DLD1 (cell line): Measurements from ENCODE around the gene RSPRY1.

ENCODE experiments used
- in situ Hi-C: cut with HindIII; loops from 2 replicates; pipeline ENCODE4 v1.10.0; 2017; ENCODE audit warnings: low sequenced_read_pairs

The RSPRY1 gene

GRCh38 chr16:57185945-57186871 lies at the start of gene RSPRY1, which contains the start of gene PSME3IP1:
Gene RSPRY1, plus strand, starts transcription at chr16:57186329. Its CDS starts 18,330 bp downstream, at chr16:57204659.
Gene PSME3IP1, minus strand, starts transcription at chr16:57186039. Its CDS starts 12,185 bp downstream, at chr16:57173854.
- in situ Hi-C loops, result no loop called here

- in situ Hi-C loops, result no loop called here
Observed at GRCh38 chr16:57137043-57137442, 49.1 kb upstream of the RSPRY1 start.

GRCh38 chr16:57137566-57138273 lies 48.4 kb upstream of the RSPRY1 start:
- in situ Hi-C loops, result no loop called here

- in situ Hi-C loops, result no loop called here
Observed at GRCh38 chr16:57138281-57138935, 47.7 kb upstream of the RSPRY1 start.

GRCh38 chr16:57140931-57141668 lies 45.0 kb upstream of the RSPRY1 start:
- in situ Hi-C loops, result loop anchor here (10.0 kb wide), 1 partner anchor 66 kb away; no protein-coding TSS in a partner anchor

- in situ Hi-C loops, result loop anchor here (10.0 kb wide), 1 partner anchor 67 kb away; no protein-coding TSS in a partner anchor
Observed at GRCh38 chr16:57141822-57142631, 44.1 kb upstream of the RSPRY1 start.

GRCh38 chr16:57143149-57143921 lies 42.8 kb upstream of the RSPRY1 start:
- in situ Hi-C loops, result loop anchor here (10.0 kb wide), 1 partner anchor 69 kb away; no protein-coding TSS in a partner anchor

GRCh38 chr16:57144027-57144426 lies 42.1 kb upstream of the RSPRY1 start:
- in situ Hi-C loops, result loop anchor here (10.0 kb wide), 1 partner anchor 69 kb away; no protein-coding TSS in a partner anchor

- in situ Hi-C loops, result loop anchor here (10.0 kb wide), 1 partner anchor 71 kb away; no protein-coding TSS in a partner anchor
Observed at GRCh38 chr16:57145046-57146021, 40.8 kb upstream of the RSPRY1 start.

- in situ Hi-C loops, result loop anchor here (10.0 kb wide), 1 partner anchor 71 kb away; no protein-coding TSS in a partner anchor
Observed at GRCh38 chr16:57146040-57146647, 40.0 kb upstream of the RSPRY1 start.

- in situ Hi-C loops, result loop anchor here (10.0 kb wide), 1 partner anchor 72 kb away; no protein-coding TSS in a partner anchor
Observed at GRCh38 chr16:57146735-57147134, 39.4 kb upstream of the RSPRY1 start.

GRCh38 chr16:57147381-57148221 lies 38.5 kb upstream of the RSPRY1 start:
- in situ Hi-C loops, result loop anchor here (10.0 kb wide), 1 partner anchor 73 kb away; no protein-coding TSS in a partner anchor

GRCh38 chr16:57148481-57148880 lies 37.6 kb upstream of the RSPRY1 start:
- in situ Hi-C loops, result loop anchor here (10.0 kb wide), 1 partner anchor 74 kb away; no protein-coding TSS in a partner anchor

- in situ Hi-C loops, result loop anchor here (10.0 kb wide), 1 partner anchor 75 kb away; no protein-coding TSS in a partner anchor
Observed at GRCh38 chr16:57149391-57149790, 36.7 kb upstream of the RSPRY1 start.

- in situ Hi-C loops, result no loop called here
Observed at GRCh38 chr16:57150682-57151330, 35.3 kb upstream of the RSPRY1 start.
